ENCODE data around the gene PGD.
"Not testable (repeated sequence)": the region's sequence is repeated elsewhere in the genome, so short reads cannot be mapped to it uniquely, and the experiment has no call there.

The PGD gene

DNA sequence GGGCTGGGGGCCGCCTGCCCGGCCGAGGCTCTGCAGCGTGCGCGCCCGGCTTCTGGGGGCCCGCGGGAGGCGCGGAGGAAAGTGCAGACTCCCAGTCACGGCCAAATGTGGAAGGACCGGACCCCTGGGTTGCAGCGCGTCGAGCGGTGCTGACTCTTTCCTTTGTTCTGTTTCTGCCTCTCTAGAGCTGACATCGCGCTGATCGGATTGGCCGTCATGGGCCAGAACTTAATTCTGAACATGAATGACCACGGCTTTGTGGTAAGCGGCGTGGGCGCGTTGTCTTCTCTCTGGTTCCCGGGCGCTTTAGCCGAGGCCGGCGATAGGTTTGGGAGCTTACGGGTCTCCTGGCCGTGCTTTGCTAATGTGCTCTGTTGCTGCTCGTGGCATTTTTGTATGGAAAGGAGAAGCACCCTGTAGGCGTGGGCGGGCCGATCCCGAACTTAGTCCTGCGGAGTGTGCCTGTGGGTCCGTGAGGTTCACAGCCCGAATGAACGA lies 629 bp downstream of the PGD start:
- DNase-seq (ENCODE audit: low spot score), result peak; percentile 30

DNA sequence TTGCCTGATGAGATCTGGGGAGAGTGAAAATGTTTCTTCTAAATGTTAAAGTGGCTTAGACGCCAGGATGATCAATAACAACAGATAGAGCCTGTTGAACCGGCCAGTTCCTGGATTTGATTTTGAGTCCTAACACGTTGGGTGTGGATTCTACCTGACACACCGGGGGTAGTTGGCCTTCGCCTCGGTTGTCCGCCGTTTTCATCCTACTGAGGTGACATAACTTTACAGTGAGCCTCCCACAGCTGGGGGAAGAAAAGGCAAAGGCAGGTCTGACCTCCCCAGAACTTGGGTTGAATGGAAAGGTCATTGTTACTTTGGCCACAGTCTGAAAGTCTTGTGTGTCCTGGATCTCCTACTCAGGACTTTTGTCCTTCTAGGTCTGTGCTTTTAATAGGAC lies 1.1 kb downstream of the PGD start:
- DNase-seq (ENCODE audit: low spot score), result no peak

DNA sequence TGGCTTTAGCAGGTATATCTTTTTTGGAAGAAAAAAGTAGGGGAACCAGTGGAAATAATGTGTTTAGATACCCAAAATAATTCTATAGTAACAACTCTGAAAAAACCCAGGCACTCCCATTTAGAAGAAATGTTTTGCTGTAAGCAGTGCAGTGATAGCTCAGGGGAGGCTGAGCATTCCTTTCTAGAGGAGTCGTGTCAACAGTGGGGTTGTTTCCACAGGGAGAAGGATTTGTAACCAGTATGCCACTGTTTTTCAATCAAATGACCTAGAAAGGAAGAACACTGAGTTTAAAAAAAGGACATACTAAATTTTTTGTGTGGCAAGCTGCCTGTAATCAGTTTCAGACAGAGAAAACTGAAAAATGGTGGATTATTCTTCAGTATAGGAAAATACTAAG lies 2.4 kb downstream of the PGD start:
- no peak for DNase-seq (ENCODE audit: low spot score)

DNA sequence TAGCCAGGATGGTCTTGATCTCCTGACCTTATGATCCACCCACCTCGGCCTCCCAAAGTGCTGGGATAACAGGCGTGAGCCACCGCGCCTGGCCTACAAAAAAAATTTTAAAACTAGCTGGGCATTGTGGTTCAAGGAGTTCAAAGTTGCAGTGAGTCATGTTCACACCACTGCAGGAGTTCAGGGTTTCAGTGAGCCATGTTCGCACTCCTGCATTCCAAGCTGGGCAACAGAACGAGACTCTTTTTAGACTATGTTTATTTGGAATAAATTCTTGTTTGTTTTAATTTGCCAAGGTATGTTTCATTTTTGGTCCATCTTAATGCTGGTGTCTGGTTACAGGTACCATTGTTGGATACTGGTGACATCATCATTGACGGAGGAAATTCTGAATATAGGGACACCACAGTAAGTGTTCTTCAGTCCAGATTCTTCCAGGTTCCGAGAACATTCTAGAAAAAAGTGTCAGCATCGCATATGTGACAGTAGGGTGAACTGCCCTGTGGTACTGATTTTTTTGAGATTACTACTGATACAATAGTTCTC lies 3.9 kb downstream of the PGD start:
- DNase-seq (ENCODE audit: low spot score), result no peak

DNA sequence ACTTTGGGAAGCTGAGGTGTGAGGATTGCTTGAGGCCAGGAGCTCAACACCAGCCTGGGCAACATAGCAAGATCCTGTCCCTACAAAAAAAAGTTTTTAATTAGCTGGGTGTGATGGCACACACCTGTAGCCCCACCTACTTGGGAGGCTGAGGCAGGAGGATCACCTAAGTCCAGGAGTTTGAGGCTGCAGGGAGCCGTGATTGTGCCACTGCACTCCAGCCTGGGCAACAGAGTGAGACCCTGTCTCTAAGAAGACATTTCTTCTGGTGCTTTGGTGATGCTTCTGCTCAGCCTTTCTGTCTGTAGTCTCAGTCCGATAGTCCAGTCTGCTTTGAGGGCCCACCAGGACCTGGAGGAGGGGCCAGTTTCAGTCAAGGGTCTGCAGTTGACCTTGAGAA lies 8.3 kb downstream of the PGD start:
- DNase-seq (ENCODE audit: low spot score), result no peak

DNA sequence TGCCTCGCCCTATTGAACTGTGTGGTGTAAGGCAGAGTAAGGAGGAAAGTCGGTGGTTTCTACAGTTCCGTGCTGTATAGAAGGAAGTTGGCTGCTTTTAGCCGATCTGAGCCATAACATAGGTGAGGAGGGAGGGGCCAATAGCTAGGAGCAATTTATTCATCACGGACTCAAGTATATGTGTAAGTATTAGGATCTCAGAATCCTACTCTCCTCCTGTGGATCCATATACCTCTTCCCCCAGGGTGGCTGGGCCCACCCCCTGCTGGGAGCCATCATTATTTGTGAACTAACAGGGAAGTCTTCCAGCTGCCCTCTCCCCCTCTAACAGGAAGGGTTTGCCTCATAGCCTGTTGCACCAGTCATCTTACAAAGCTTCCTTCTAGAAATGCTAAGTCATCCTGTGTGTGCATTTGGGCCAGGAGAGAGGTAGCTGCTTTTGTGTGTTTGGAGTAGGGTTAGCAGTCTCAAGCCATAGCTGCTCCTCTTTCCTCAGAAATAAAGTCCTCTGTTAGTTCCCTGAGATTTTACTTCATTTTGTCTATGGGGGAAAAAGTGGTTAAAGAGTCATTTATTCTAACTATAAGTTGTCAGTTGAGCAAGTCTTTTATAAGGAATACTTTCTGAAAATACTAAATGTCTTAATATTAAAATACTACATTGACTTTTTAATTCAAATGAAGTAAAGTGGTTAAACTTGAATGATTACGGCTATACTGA lies 16.5 kb downstream of the PGD start:
- DNase-seq (ENCODE audit: low spot score), result peak; percentile 32

DNA sequence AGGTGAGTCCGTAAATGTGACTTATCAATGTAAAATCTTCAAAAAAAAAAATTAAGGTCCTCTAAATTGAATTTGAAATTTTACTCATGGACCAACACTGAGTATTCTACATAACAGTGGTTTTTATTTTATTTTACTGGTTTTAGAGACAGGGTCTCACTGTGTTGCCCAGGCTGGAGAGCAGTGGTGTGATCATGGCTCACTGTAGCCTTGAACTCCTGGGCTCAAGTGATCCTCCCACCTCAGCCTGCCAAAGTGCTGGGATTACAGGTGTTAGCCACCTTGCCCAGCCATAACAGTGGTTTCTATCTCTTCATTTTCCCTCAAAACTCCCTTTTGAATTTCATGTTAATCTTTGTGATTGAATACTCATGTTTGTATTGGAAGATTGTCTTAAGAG lies 17.1 kb downstream of the PGD start:
- not testable (repeated sequence) for DNase-seq (ENCODE audit: low spot score)

DNA sequence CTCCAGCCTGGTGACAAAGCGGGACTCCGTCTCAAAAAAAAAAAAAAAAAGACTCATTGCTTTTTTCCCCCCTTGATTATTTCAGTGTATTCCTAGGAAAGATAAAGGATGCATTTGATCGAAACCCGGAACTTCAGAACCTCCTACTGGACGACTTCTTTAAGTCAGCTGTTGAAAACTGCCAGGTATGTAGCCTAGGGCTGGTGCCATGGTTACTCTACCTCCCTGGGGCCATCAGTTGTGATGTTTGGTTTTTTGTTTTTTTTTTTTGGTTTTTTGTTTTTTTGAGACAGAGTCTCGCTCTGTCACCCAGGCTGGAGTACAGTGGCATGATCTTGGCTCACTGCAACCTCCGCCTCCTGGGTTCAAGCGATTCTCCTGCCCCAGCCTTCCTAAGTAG lies 19.9 kb downstream of the PGD start:
- DNase-seq (ENCODE audit: low spot score), result not testable (repeated sequence)

DNA sequence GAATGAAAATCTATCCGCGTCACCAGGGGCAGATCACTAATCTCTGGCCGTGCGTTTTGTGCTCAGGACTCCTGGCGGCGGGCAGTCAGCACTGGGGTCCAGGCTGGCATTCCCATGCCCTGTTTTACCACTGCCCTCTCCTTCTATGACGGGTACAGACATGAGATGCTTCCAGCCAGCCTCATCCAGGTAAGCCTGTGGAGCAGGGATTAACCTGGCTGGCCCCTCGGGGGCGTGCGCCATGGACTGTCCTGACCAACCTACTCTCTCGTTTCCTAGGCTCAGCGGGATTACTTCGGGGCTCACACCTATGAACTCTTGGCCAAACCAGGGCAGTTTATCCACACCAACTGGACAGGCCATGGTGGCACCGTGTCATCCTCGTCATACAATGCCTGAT lies 20.5 kb downstream of the PGD start:
- DNase-seq (ENCODE audit: low spot score), result no peak

DNA sequence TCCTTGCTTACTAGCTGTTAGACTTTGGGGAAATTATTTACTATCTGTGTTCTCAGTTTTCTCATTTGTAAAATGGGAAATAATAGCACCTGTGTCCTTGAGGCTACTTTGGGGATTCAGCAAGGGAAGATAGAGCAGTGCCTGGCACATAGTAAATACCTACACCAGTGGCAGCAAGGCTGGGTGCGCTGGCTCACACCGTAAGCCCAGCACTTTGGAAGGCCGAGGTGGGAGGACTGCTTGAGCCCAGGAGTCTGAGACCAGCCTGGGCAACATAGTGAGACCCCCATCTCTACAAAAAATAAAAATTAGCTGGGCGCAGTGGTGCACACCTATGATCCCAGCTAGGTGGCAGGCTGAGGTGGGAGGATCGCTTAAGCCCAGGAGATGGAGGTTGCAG lies 22.8 kb downstream of the PGD start:
- DNase-seq (ENCODE audit: low spot score), result no peak

DNA sequence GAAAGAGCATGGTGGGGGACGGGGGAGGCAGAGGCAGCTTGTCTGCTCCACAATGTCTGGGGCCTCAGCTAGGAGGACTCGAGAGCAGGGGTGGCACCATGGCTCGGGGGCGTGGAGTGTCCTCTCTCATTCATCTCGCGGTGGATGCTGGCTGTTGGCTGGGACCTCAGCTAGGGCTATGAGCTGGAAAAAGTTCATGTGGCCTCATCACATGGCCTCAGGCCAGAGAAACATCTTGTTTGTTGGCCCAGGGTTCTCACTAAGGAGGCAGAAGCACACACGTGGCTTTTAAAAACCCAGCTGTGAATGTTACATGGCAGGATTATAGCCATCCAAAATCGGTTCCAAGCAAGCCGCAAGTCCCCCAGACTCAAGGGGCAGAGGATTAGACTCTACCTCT lies 25.2 kb downstream of the PGD start:
- DNase-seq (ENCODE audit: low spot score), result peak; percentile 23

DNA sequence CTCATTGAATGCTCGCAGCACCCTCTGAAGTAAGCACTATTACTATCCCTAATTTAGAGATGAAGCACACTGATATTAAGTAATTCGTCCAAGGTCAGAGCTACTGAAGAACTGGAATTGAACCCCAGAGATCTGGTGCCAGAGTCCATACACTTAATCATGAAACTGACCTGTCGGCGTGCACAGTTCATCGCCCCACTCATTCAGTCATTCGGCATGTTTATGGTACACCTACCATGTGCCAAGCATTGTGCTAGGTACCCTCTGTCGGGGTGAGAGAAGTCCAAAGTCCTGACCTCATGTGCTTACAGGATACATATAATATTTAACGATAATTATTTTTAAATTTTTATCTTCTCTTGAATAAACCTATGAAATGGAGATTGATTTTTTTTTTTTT lies 25.8 kb downstream of the PGD start:
- no peak for DNase-seq (ENCODE audit: low spot score)

DNA sequence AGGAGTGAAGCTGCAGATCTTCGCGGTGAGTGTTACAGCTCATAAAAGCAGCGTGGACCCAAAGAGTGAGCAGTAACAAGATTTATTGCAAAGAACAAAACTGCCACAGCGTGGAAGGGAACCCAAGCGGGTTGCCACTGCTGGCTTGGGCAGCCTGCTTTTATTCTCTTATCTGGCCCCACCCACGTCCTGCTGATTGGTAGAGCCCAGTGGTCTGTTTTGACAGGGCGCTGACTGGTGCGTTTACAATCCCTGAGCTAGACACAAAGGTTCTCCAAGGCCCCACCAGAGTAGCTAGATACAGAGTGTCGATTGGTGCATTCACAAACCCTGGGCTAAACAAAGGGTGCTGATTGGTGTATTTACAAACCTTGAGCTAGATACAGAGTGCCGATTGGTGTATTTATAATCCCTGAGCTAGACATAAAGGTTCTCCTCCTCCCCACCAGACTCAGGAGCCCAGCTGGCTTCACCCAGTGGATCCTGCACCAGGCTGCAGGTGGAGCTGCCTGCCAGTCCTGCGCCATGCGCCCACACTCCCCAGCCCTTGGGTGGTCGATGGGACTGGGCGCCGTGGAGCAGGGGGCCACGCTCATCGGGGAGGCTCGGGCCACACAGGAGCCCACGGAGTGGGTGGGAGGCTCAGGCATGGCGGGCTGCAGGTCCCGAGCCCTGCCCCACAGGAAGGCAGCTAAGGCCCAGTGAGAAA lies 27.1 kb downstream of the PGD start:
- DNase-seq (ENCODE audit: low spot score), result not testable (repeated sequence)

DNA sequence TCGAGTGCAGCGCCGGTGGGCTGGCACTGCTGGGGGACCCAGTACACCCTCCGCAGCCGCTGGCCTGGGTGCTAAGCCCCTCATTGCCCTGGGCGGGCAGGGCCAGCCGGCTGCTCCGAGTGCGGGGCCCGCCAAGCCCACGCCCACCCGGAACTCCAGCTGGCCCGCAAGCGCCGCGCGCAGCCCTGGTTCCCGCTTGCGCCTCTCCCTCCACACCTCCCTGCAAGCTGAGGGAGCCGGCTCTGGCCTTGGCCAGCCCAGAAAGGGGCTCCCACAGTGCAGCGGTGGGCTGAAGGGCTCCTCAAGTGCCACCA lies 27.6 kb downstream of the PGD start:
- not testable (repeated sequence) for DNase-seq (ENCODE audit: low spot score)

DNA sequence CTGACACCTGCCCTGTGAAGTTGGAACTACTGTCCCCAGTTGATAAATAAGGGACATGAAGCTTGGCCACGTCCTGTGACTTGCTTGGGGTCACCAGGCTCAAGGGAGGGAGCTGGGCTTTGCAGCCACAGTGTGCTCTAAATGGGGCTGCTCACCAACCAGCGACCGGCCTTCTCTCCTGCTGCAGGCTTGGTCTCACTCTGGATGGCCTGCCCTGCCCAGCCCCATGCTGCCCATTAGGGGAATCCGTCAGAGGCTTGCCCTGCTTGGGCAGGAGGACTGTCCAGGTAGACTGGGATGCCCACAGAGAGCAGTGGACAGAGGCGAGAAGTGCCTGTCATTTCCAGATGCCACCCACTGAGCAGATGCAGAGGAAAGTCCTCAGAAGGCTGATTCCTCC lies 30.1 kb downstream of the PGD start:
- DNase-seq (ENCODE audit: low spot score), result no peak

DNA sequence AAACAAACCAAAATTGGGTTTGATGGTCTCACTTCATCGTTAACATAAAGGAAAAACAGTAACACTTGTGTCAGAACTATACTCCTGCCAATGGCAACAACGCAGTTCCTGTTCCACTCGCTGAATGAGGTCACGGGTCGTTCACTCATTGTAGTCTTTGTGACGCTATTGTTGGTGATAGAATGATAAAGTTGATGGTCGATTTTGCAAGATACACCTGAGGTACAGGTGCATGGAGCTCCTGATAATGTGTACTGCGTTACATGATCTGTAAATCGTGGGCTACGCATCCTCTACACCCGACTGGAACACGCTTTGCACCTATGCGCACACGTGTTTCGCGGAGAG lies 31.0 kb downstream of the PGD start:
- DNase-seq (ENCODE audit: low spot score), result no peak

DNA sequence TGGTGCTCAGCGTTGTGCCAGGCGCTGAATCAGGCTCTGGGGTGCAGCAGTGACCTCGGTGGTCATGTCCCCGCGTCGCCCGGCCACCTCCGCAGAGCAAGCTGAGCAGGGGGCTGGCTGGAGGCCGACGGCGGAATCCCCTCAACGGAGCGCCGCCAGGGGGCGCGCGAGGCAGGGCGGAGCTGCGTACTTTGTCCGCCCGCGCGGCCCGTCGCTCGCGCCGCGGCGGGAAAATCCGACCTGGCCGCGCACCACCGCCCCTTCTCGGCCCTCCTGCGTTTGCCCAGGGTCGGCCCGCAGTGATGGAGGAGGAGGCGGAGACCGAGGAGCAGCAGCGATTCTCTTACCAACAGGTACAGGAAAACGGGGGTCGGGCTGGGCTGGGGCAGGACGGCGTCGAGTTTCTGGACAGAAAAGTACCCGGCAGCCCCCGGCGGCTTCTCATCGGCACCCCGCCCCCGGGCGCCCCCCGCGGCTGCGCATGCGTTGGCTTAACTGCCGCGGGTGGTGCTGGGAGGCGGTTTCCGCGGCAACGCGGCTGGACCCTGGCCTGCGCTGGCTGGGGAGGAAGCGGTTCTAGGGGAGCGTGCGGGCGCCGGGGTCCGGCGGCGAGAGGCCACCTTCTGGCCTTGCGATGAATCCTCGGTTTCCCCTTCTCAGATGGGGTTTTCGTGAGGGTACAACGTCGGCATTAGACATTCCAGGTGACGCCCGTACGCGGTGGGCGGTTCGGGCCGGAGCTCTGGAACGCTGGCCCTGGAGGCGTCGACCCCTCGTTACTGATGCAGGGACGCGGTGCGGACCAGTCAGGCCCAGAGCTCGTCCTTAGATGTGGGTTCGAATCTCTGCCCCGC lies 31.6 kb downstream of the PGD start, which contains the start of gene CENPS:
CENPS (plus strand) TSS at position 218 of the 854 bp plus-strand sequence; CDS start at position 303, 85 bp downstream.
- peak; percentile 83 for DNase-seq (ENCODE audit: low spot score)

DNA sequence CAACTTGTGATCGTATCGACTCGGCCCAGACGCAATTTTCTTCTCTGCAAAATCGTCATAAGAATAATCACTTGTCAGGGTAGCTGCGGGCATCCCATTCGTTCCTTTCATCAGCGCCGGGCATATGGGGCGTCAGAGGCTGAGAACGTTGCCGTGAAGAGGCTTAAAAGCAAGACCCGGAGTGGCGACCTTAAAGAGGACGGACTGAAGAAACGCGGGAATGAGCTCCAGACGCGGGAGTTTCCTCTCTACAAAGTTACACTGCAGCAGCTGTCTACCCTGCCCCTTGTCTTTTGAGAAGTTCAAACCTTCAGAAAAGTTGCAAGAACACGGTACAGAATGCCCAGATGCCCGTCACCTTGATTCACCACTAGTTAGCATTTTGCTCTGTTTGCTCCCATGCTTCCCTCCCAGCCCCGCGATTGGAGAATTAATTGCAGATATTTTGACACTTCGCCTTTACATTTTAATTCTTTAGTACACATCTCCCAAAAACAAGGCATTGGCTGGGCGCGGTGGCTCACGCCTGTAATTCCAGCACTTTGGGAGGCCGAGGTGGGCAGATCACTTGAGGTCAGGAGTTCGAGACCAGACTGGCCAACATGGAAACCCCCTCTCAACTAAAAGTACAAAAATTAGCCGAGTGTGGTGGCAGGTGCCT lies 32.3 kb downstream of the PGD start:
- DNase-seq (ENCODE audit: low spot score), result peak; percentile 19

DNA sequence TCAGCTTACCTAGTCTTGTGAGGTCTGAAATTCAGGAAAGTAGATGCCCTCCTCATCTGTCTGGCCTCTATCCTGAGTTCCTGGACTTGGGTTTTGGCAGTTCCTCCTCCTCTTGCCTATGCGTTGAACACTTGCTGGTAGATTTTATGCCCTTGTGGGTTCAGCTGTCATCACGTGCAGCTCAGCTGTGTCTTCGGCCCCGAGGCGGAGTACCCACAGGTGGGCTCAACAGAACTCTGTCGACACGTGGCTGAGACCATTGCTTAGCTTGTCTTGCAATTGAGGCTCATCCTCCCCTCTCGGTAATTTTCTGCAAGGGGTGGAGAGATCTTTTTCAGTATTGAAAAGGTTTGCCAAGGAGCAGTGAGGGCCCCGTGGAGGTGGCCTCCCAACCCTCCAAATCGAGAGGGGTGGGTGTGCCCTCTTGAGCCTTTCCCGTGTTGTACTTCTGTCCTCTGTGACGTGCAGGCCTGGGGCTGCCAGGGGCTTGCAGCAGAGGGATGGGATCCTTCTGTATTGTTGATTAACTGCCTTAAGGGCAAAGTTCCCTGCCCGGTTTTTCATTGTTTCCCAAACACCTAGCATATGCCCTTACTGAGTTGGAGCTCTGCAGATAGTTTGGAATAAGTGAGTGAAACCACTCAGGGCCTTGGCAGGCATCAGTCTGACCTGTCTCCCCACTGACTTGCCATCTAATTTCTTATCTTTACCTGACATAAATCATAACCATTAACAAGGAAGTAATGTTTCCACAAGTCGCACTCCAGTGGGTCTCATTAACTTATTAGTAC lies 34.2 kb downstream of the PGD start:
- DNase-seq (ENCODE audit: low spot score), result no peak

DNA sequence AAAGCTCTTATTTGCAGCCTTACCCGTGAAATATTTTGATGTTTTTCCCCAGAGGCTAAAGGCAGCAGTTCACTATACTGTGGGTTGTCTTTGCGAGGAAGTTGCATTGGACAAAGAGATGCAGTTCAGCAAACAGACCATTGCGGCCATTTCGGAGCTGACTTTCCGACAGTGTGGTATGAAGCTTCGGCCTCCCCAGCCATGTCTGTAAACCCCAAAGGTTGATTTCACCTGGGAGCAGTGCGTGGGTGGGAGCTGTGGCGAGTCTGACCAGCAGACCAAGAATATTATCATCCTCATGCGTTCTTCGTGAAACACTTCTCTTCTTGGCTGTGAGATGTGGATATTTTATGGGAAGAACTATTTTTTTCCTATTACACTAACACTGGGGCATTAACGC lies 34.9 kb downstream of the PGD start:
- DNase-seq (ENCODE audit: low spot score), result no peak

DNA sequence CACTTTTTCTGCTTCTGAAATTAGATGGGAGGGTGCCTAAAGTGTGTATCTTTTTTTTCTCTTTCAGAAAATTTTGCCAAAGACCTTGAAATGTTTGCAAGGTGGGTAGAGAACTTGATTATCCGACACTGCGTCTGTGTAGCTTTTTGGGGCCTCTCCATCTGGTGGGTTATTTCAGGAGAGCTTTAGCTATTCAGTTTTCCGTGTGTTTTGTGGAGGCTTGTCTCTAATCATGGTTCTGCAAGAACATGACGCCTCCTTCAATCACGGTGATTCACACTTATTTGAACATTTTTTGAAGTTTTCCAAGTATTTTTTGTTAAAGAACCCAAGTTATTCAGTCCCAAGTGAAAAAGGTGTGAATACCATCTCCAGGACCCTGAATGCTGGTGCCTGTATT lies 35.7 kb downstream of the PGD start:
- no peak for DNase-seq (ENCODE audit: low spot score)
